GM12801 (cell line): ENCODE measurements around the gene HOXA11.

Experiments
- CTCF ChIP-seq: IDR thresholded peaks from one replicate; pipeline ENCODE4 v1.5.1; 2011; ENCODE audit warnings: control low read depth; ENCODE audit not compliant: insufficient read length; ENCODE audit errors: extremely low read depth

The HOXA11 gene

GRCh38 chr7:27199849-27200760 is 15.1 kb upstream of the HOXA11 start, which contains the start of gene HOXA13:
Gene HOXA13, minus strand, starts transcription at chr7:27200091. Its CDS starts 14 bp downstream, at chr7:27200077.
- TF ChIP-seq CTCF: no peak

- TF ChIP-seq CTCF: no peak
Observed at GRCh38 chr7:27198871-27199801, 14.1 kb upstream of the HOXA11 start.

- no peak for TF ChIP-seq CTCF
Observed at GRCh38 chr7:27198138-27198841, 13.3 kb upstream of the HOXA11 start.

GRCh38 chr7:27197137-27198042 is 12.4 kb upstream of the HOXA11 start:
- TF ChIP-seq CTCF: no peak

GRCh38 chr7:27196287-27196767 is 11.3 kb upstream of the HOXA11 start:
- TF ChIP-seq CTCF: no peak

DNA sequence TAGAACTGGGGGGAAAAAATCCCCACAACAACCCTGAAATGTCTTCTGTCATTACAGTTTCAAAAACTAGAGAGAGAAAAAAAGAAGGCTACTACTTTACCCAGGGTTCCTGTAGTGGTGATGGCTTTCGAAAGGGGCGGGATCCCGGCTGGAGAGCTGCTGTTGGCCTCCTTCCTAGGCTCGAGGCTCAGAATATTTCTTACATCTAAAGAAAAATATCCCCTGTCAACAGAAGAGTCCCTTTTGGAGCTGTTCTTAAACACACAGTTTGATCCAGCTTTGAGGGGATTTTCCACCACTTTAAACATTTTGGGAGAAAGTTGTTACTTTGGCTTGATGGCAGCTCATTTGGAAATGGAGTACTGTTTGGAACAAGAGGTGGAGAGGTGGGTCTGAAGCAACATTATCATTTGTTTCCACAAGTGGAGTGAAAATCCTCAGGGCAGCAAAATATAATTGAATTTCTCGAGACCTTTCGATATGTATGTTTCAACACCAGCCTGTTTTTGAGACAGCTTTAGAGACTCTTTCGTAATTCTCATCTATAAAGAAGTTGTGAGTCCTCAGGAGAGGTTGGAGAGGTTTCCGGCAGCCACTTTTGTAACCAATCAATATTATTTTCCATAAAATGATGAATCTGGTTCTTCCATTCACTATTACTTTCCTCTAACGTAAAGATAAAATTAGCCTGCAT is 9.8 kb upstream of the HOXA11 start:
- TF ChIP-seq CTCF: no peak
